ENCODE measurements around the gene LSMEM2. TPM values are rescaled to one million over a fixed set of nuclear protein-coding genes. Genes with fewer than 3 reads are reported as not detected.
A peak's percentile ranks its signal among the peaks of the same experiment; 100 is the strongest.

Gene LSMEM2
- total and polyA plus RNA-seq, 2 experiments from 2014 or later = 0.59 to 0.86 TPM

DNA sequence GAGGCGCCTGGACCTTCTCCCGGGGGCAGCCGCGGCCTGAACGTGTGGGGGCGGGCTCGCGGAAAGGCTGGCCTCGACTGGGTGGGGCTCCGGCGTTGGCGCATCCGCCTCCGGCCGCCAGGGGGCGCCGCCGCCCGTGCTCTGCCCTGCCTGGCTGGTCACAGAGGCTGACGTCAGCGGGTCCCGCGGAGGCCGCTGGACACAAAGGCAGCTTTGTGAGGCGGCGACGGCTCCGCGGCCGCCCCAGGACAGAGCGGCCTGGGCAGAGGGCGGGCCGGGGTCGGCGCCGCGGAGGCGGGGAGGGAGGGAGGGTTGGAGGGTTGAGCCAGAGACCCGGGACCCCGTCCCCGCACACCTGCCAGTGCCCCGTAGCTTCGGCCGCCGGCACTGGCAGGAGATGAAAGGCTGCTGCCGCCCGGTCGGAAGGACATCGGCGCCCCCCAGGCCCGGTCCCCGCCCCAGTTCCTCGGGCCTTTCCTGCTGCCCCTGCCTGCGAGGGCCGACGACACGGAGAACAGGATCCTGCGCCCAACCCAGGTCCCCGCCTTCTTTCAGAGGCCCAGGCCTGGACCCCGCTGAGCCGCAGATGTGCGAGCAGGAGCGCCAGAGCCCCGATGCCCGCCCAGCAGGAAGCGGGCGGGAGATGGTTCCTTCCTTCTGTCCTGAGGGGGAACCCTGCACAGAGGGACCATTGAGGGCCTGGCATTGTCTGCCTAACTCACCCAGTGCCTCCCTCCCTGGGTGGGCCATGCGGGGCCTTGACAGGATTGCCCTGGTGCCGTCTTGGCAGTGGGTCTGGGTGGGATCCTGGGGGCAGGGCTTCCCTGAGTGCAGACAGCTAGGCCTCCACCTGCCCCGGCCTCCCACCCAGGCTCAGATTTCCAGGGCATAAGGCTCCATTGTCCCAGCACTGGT, 18.6 kb upstream of the LSMEM2 start (continued):
- TF ChIP-seq EZH2phosphoT487 (IDR thresholded peaks at IDR 0.05; ENCODE audit: unreplicated experiment) = no peak
- no peak for TF ChIP-seq ZNF331 (CRISPR knock-in tag; IDR thresholded peaks at IDR 0.05; ENCODE audit: low read depth)
- no peak for TF ChIP-seq ZNF114 (CRISPR knock-in tag; IDR thresholded peaks at IDR 0.05)
- no peak for TF ChIP-seq EZH2 (IDR thresholded peaks at IDR 0.05; ENCODE audit: low read depth, unreplicated experiment)
- TF ChIP-seq, protein P1, sequence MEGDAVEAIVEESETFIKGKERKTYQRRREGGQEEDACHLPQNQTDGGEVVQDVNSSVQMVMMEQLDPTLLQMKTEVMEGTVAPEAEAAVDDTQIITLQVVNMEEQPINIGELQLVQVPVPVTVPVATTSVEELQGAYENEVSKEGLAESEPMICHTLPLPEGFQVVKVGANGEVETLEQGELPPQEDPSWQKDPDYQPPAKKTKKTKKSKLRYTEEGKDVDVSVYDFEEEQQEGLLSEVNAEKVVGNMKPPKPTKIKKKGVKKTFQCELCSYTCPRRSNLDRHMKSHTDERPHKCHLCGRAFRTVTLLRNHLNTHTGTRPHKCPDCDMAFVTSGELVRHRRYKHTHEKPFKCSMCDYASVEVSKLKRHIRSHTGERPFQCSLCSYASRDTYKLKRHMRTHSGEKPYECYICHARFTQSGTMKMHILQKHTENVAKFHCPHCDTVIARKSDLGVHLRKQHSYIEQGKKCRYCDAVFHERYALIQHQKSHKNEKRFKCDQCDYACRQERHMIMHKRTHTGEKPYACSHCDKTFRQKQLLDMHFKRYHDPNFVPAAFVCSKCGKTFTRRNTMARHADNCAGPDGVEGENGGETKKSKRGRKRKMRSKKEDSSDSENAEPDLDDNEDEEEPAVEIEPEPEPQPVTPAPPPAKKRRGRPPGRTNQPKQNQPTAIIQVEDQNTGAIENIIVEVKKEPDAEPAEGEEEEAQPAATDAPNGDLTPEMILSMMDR (conservative IDR thresholded peaks at IDR 0.05; ENCODE audit: low read depth in 2 of 2) = peak; percentile 71 to 99
- no peak for TF ChIP-seq NANOG (IDR thresholded peaks at IDR 0.05; ENCODE audit: borderline replicate concordance)

DNA sequence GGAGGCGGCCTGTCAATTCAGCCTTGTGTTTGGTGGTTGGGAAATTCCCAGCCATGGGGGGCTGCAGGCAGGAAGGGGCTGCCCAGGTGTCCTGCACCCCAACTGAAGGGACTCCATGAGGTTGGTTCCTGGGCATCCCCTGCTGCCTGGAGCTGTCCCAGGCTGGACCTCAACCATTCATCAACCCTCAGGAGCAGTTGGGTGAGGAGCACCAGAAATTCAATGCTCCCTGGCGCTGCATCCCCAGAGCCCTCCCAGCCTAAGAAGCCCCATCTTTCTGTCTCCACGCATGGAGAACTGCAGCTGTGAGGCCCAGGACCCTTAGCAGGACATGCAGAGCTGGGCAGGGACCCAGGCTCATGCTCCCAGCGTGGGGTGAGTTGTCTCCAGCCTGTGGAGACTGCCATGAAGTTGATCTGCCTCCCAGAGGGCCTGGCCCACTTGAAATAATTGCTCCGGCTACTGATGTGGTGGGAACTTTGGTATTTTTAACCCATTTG, 17.9 kb upstream of the LSMEM2 start:
- Histone ChIP-seq H3K4me3 (peak overlapping the region; percentile 77), H3K36me3 (ENCODE audit: insufficient read depth) (peaks cover 14% of the 10 kb centered on the region), H4K20me1 (replicated peaks; ENCODE audit: insufficient read depth) (no peaks in the 10 kb centered on the region; the same call in 1 of the 2 replicates), H3F3A (replicated peaks; ENCODE audit: low read depth) (peaks cover 33% of the 10 kb centered on the region), H3K4me2 (peak overlapping the region; percentile 83), H3K27me3 (ENCODE audit: insufficient read depth) (no peaks in the 10 kb centered on the region), H3K4me1 (ENCODE audit: insufficient read depth) (peaks cover 30% of the 10 kb centered on the region), H3K79me2 (replicated peaks; ENCODE audit: insufficient read depth) (no peaks in the 10 kb centered on the region), H3K9me2 (ENCODE audit: insufficient read depth) (no peaks in the 10 kb centered on the region), H2AFZ (no peak overlapping the region), H3K27ac (ENCODE audit: low read depth) (no peak overlapping the region)
- Mint-ChIP-seq H3K27ac (no peak overlapping the region; the same call in 1 of the 2 replicates), H3K4me3 (peak overlapping the region; percentile 70), H3K4me1 (peaks cover 43% of the 10 kb centered on the region), H3K27me3 (ENCODE audit: insufficient read depth, low read depth, poor library complexity) (peaks cover 27% of the 10 kb centered on the region), H3K36me3 (ENCODE audit: low read depth) (peaks cover 37% of the 10 kb centered on the region), H3K9me3 (no peaks in the 10 kb centered on the region)
- no peak for TF ChIP-seq NANOG (IDR thresholded peaks at IDR 0.05; ENCODE audit: borderline replicate concordance)
- TF ChIP-seq ZNF114 (CRISPR knock-in tag; IDR thresholded peaks at IDR 0.05) = no peak
- TF ChIP-seq EZH2phosphoT487 (IDR thresholded peaks at IDR 0.05; ENCODE audit: unreplicated experiment) = no peak
- TF ChIP-seq CREB1 (CRISPR knock-in tag; IDR thresholded peaks at IDR 0.05; ENCODE audit: low read depth) = no peak
- TF ChIP-seq, protein P1 (conservative IDR thresholded peaks at IDR 0.05; ENCODE audit: low read depth in 2 of 2) = no peak
- TF ChIP-seq, protein P2, sequence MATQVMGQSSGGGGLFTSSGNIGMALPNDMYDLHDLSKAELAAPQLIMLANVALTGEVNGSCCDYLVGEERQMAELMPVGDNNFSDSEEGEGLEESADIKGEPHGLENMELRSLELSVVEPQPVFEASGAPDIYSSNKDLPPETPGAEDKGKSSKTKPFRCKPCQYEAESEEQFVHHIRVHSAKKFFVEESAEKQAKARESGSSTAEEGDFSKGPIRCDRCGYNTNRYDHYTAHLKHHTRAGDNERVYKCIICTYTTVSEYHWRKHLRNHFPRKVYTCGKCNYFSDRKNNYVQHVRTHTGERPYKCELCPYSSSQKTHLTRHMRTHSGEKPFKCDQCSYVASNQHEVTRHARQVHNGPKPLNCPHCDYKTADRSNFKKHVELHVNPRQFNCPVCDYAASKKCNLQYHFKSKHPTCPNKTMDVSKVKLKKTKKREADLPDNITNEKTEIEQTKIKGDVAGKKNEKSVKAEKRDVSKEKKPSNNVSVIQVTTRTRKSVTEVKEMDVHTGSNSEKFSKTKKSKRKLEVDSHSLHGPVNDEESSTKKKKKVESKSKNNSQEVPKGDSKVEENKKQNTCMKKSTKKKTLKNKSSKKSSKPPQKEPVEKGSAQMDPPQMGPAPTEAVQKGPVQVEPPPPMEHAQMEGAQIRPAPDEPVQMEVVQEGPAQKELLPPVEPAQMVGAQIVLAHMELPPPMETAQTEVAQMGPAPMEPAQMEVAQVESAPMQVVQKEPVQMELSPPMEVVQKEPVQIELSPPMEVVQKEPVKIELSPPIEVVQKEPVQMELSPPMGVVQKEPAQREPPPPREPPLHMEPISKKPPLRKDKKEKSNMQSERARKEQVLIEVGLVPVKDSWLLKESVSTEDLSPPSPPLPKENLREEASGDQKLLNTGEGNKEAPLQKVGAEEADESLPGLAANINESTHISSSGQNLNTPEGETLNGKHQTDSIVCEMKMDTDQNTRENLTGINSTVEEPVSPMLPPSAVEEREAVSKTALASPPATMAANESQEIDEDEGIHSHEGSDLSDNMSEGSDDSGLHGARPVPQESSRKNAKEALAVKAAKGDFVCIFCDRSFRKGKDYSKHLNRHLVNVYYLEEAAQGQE (IDR thresholded peaks at IDR 0.05; ENCODE audit: unreplicated experiment) = no peak
- DNase-seq (ENCODE audit: low spot score) = no peak
- ATAC-seq = no peak

Measured in GM23338 (cell line).